Ascending aorta (tissue), 2 donors: Measurements from ENCODE around the gene CDKL5. TPM values are rescaled to one million over a fixed set of nuclear protein-coding genes. Genes with fewer than 3 reads are reported as not detected.

Experiments
- DNase-seq, 2 donors: peaks; one replicate each; pipeline ENCODE4 v3.0.0-alpha.2; 2019; ENCODE audit warnings: low spot score in 2 of 2
- H3K27ac ChIP-seq, 2 donors: fragments of 200-600 bp; sonication (generic); one replicate each; pipeline ENCODE4 v1.5.1; 2016 to 2017; ENCODE audit warnings: mild to moderate bottlenecking in 1 of 2
- H3K27me3 ChIP-seq: fragments of 200-600 bp; sonication (generic); one replicate; pipeline ENCODE4 v1.5.1; 2017
- H3K36me3 ChIP-seq, 2 donors: fragments of 200-600 bp; sonication (generic); one replicate each; pipeline ENCODE4 v1.5.1; 2016
- H3K4me1 ChIP-seq, 2 donors: fragments of 200-600 bp; sonication (generic); one replicate each; pipeline ENCODE4 v1.5.1; 2016 to 2017; ENCODE audit warnings: mild to moderate bottlenecking in 1 of 2
- H3K4me3 ChIP-seq, 2 donors: fragments of 200-600 bp; sonication (generic); one replicate each; pipeline ENCODE4 v1.5.1; 2016 to 2017; ENCODE audit warnings: mild to moderate bottlenecking in 1 of 2
- H3K9me3 ChIP-seq, 2 donors: fragments of 200-600 bp; sonication (generic); one replicate each; pipeline ENCODE4 v1.5.1; 2016
- CTCF ChIP-seq, 3 experiments: fragments of 200-600 bp in 2 of 3; fragments of 450-650 bp in 1 of 3; sonication (generic) in 2 of 3; IDR thresholded peaks; one replicate each; pipeline ENCODE4 v1.5.1; 2016 to 2019; ENCODE audit warnings: antibody characterized with exemption in 3 of 3, mild to moderate bottlenecking in 1 of 3, moderate library complexity in 1 of 3
- intact Hi-C: fragments of 100-400 bp; cut with DNase I; formaldehyde crosslinking; loops from one replicate; pipeline ENCODE4 v1.15.1; 2023
- total RNA-seq: library from RNA; depleted of rRNA; stranded (reverse); fragments of >200 nt; gene quantifications from one replicate; pipeline ENCODE4 v1.1.0, GENCODE V29; 2016

Gene CDKL5
- total RNA-seq, 1 donor from 2014 or later = 18.6 TPM

DNA sequence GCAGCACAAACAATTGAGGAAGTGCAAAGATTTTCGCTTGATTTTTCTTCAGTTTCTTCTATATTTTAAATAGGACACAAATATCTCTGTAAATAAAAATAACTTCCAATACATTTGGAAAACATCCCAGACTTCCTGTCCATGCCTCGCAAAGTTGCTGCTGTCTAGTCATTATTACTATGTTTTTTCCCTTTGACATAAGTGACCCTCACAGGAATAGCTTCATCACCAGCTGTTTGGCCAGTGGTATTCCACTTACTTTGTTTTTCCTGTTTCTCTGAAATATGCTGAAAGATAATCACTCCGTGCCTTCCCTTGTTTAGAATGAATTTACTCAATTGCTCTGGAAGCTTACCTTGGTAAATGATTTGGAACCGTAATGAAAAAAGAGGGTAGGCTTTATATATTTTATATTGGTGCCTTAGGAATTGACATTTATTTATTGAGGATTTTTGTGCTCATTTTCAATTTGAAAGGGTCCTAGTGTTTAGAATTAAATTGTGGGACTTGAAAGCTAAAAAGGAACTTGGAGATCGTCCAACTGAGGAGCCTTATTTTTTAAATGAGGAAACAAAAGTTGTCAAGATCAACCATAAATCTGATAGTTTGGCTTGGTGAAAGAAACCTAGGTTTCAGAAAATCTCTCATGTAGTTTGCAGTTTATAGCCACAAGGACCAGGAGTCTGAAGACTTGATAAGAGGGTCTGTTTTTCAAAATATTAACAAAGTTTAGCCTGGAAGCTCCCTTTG lies 65.6 kb downstream of the CDKL5 start:
- H3K27me3 ChIP-seq = no peaks in the 10 kb centered on the region
- H3K27ac ChIP-seq = no peak overlapping the region
- no peak overlapping the region for H3K4me3 ChIP-seq
- no peak for DNase-seq
- no peaks in the 10 kb centered on the region for H3K36me3 ChIP-seq
- H3K4me1 ChIP-seq = no peaks in the 10 kb centered on the region
- H3K9me3 ChIP-seq = no peaks in the 10 kb centered on the region
- TF ChIP-seq CTCF (IDR thresholded peaks at IDR 0.05) = no peak
- intact Hi-C loops = no loop called here

- Histone ChIP-seq H3K9me3 (no peaks in the 10 kb centered on the region), H3K4me1 (no peaks in the 10 kb centered on the region), H3K27me3 (no peaks in the 10 kb centered on the region), H3K27ac (no peak overlapping the region), H3K36me3 (no peaks in the 10 kb centered on the region), H3K4me3 (no peak overlapping the region)
- intact Hi-C loops = no loop called here
- no peak for DNase-seq
- no peak for TF ChIP-seq CTCF (IDR thresholded peaks at IDR 0.05)
Observed at GRCh38 chrX:18491587-18492340, 66.4 kb downstream of the CDKL5 start.

DNA sequence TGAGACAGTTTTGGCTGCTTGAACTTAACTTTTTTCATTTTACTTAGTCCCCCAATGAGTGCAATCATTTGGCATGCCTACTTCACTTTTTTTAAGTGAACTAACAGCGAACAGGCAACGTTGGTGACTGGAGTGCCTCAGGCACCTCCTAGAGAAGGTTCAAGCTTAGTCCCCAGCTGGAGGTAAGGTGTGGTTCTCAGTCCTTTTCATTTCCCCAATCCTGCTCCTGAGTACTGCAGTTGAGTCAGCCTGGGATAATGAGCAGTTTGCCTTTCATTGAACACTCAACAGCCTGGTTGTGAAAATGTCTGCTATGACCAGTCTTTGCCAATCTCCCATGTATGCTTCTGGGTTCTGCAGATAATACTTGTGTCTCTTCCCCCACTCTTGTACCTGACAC lies 109.5 kb downstream of the CDKL5 start:
- no peak for DNase-seq
- H3K27ac ChIP-seq = no peak overlapping the region
- TF ChIP-seq CTCF (IDR thresholded peaks at IDR 0.05) = no peak

GRCh38 chrX:18537068-18537467 lies 111.7 kb downstream of the CDKL5 start:
- no peaks in the 10 kb centered on the region for H3K36me3 ChIP-seq

More for the DNA sequence above, 109.5 kb downstream of the CDKL5 start:
- H3K36me3 ChIP-seq = no peaks in the 10 kb centered on the region
- H3K4me3 ChIP-seq = no peak overlapping the region
- no peaks in the 10 kb centered on the region for H3K27me3 ChIP-seq
- H3K4me1 ChIP-seq = no peaks in the 10 kb centered on the region
- intact Hi-C loops = no loop called here
- no peaks in the 10 kb centered on the region for H3K9me3 ChIP-seq

DNA sequence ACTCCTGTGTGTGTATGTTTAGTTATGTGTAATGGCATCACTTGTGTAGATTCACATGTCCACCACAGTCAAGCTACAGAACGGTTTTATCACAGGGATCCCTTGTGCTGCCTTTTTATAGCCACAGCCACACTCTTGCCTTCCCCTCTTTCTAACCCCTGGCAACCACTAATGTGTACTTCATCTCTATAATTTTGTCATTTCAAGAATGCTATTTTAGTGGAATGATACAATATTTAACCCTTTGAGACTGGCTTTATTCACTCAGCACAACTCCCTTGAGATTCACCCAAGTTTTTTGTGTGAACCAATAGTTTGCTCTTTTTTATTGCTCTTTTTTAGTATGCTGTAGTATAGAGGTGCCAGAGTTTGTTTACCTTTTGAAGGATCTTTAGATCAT lies 112.1 kb downstream of the CDKL5 start:
- H3K4me3 ChIP-seq = no peak overlapping the region
- H3K27ac ChIP-seq = no peak overlapping the region
- H3K27me3 ChIP-seq = no peaks in the 10 kb centered on the region
- DNase-seq = no peak
- intact Hi-C loops = no loop called here
- no peaks in the 10 kb centered on the region for H3K36me3 ChIP-seq
- H3K9me3 ChIP-seq = no peaks in the 10 kb centered on the region
- no peak for TF ChIP-seq CTCF (IDR thresholded peaks at IDR 0.05)
- H3K4me1 ChIP-seq = no peaks in the 10 kb centered on the region

More at GRCh38 chrX:18537068-18537467, 111.7 kb downstream of the CDKL5 start:
- no peak overlapping the region for H3K27ac ChIP-seq
- intact Hi-C loops = no loop called here
- no peaks in the 10 kb centered on the region for H3K4me1 ChIP-seq
- no peak for TF ChIP-seq CTCF (IDR thresholded peaks at IDR 0.05)
- no peak for DNase-seq
- H3K9me3 ChIP-seq = no peaks in the 10 kb centered on the region
- H3K4me3 ChIP-seq = no peak overlapping the region
- no peaks in the 10 kb centered on the region for H3K27me3 ChIP-seq
